Measurements from ENCODE around the gene ZBTB7C.

GRCh38 chr18:48002933-48003365 is 406.2 kb downstream of the ZBTB7C start:
- TF ChIP-seq CTCF (IDR thresholded peaks at IDR 0.05): no peak
- TF ChIP-seq EZH2 (IDR thresholded peaks at IDR 0.05; ENCODE audit: borderline replicate concordance, insufficient read depth, low read depth, low read length, poor library complexity, severe bottlenecking): no peak

Data from B cell (primary cell).